Suprapubic skin (tissue), 3 donors: ENCODE data around the gene DIS3L.

ENCODE experiments used
- CTCF ChIP-seq, 2 donors: fragments of 200-600 bp in 1 of 2; fragments of 450-650 bp in 1 of 2; sonication (generic) in 1 of 2; IDR thresholded peaks; one replicate each; pipeline ENCODE4 v1.5.1; 2016 to 2019; ENCODE audit warnings: antibody characterized with exemption in 2 of 2, mild to moderate bottlenecking in 1 of 2, moderate library complexity in 1 of 2
- POLR2AphosphoS5 ChIP-seq, 3 donors: sonication (generic); formaldehyde crosslinking; IDR thresholded peaks; one replicate each; pipeline ENCODE4 v1.6.1; 2017; ENCODE audit warnings: antibody characterized with exemption in 3 of 3

- no peak for TF ChIP-seq CTCF (IDR thresholded peaks at IDR 0.05)
- TF ChIP-seq POLR2AphosphoS5 (IDR thresholded peaks at IDR 0.05) = no peak
Measured at GRCh38 chr15:66276546-66276945, 16.8 kb upstream of the DIS3L start.
